ENCODE measurements around the gene MYH10.

MYH10 gene

GRCh38 chr17:8477715-8478441 is 152.6 kb downstream of the MYH10 start:
- Mint-ChIP-seq H3K36me3 (ENCODE audit: low read depth) (peaks cover 88% of the 10 kb centered on the region), H3K4me1 (no peaks in the 10 kb centered on the region), H3K27me3 (ENCODE audit: low read depth) (no peaks in the 10 kb centered on the region), H3K27ac (peak overlapping the region; percentile 14 to 65 (median 41)), H3K9me3 (no peaks in the 10 kb centered on the region), H3K4me3 (no peak overlapping the region)
- TF ChIP-seq, protein P1, sequence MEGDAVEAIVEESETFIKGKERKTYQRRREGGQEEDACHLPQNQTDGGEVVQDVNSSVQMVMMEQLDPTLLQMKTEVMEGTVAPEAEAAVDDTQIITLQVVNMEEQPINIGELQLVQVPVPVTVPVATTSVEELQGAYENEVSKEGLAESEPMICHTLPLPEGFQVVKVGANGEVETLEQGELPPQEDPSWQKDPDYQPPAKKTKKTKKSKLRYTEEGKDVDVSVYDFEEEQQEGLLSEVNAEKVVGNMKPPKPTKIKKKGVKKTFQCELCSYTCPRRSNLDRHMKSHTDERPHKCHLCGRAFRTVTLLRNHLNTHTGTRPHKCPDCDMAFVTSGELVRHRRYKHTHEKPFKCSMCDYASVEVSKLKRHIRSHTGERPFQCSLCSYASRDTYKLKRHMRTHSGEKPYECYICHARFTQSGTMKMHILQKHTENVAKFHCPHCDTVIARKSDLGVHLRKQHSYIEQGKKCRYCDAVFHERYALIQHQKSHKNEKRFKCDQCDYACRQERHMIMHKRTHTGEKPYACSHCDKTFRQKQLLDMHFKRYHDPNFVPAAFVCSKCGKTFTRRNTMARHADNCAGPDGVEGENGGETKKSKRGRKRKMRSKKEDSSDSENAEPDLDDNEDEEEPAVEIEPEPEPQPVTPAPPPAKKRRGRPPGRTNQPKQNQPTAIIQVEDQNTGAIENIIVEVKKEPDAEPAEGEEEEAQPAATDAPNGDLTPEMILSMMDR (IDR thresholded peaks at IDR 0.05; ENCODE audit: unreplicated experiment in 3 of 3) = no peak

DNA sequence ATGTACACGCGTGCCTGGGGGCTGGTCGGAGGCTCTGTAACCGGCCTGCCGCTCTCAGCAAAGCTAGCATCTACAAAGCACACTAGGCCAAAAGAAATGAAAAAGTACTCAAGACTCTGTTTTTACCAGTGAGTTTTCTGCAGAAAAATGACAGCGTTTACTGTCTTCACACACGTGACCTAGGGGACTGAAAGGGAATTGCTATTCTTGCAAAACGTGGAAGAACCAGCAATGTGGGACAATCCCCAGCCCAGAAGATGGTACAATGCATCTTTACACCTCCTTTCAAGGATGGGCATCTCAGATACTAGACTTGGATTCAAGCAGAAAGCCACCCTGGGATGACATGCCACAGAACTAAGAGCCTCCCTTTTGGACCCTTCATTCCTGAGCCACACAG is 153.4 kb downstream of the MYH10 start:
- Mint-ChIP-seq H3K36me3 (ENCODE audit: low read depth) (peaks cover 85% of the 10 kb centered on the region), H3K4me3 (no peak overlapping the region), H3K4me1 (no peaks in the 10 kb centered on the region)

GRCh38 chr17:8476741-8477140 is 153.8 kb downstream of the MYH10 start:
- Mint-ChIP-seq H3K4me1 (no peaks in the 10 kb centered on the region), H3K36me3 (ENCODE audit: low read depth) (peaks cover 83% of the 10 kb centered on the region), H3K27me3 (ENCODE audit: low read depth) (no peaks in the 10 kb centered on the region), H3K4me3 (no peak overlapping the region), H3K27ac (no peak overlapping the region), H3K9me3 (no peaks in the 10 kb centered on the region)
- TF ChIP-seq, protein P1 (IDR thresholded peaks at IDR 0.05; ENCODE audit: unreplicated experiment in 3 of 3) = no peak

More for the DNA sequence above, 153.4 kb downstream of the MYH10 start:
- Mint-ChIP-seq H3K27me3 (ENCODE audit: low read depth) (no peaks in the 10 kb centered on the region), H3K9me3 (no peaks in the 10 kb centered on the region), H3K27ac (no peak overlapping the region)
- TF ChIP-seq, protein P1 (IDR thresholded peaks at IDR 0.05; ENCODE audit: unreplicated experiment in 3 of 3) = no peak

DNA sequence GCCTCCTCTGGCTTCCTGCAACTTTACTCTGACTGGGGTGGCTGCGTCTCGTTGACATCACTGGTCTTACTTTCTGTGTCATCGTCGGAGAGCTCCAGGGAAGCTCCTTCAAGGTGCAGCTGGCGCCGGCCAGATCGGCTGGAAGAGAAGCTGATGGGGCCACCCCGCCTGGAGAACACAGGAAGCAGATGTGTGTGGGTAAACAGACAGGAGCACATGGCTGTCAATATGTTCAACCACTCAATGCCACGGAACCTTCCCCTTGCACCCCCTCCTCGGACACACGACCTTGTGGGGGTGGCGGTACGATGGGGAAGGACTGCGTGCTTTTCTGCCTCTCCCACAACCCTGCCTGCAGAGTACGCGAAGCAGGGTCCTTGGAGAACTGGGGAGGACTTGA is 154.7 kb downstream of the MYH10 start:
- Mint-ChIP-seq H3K4me3 (no peak overlapping the region), H3K27me3 (ENCODE audit: low read depth) (no peaks in the 10 kb centered on the region), H3K36me3 (ENCODE audit: low read depth) (peaks cover 85% of the 10 kb centered on the region), H3K27ac (no peak overlapping the region), H3K4me1 (peaks cover 7% of the 10 kb centered on the region), H3K9me3 (no peaks in the 10 kb centered on the region)
- TF ChIP-seq, protein P1 (IDR thresholded peaks at IDR 0.05; ENCODE audit: unreplicated experiment in 3 of 3) = no peak

- Mint-ChIP-seq H3K9me3 (no peaks in the 10 kb centered on the region), H3K4me3 (no peak overlapping the region), H3K27me3 (ENCODE audit: low read depth) (no peaks in the 10 kb centered on the region), H3K27ac (no peak overlapping the region), H3K4me1 (peaks cover 9% of the 10 kb centered on the region), H3K36me3 (ENCODE audit: low read depth) (peaks cover 83% of the 10 kb centered on the region)
- TF ChIP-seq, protein P1 (IDR thresholded peaks at IDR 0.05; ENCODE audit: unreplicated experiment in 3 of 3) = no peak
Measured at GRCh38 chr17:8475227-8475626, 155.3 kb downstream of the MYH10 start.

GRCh38 chr17:8474826-8475225 is 155.7 kb downstream of the MYH10 start:
- TF ChIP-seq, protein P1 (IDR thresholded peaks at IDR 0.05; ENCODE audit: unreplicated experiment in 3 of 3) = no peak
- Mint-ChIP-seq H3K36me3 (ENCODE audit: low read depth) (peaks cover 84% of the 10 kb centered on the region), H3K27ac (no peak overlapping the region), H3K9me3 (no peaks in the 10 kb centered on the region), H3K4me3 (no peak overlapping the region), H3K4me1 (peaks cover 13% of the 10 kb centered on the region), H3K27me3 (ENCODE audit: low read depth) (no peaks in the 10 kb centered on the region)
